GM21381 (cell line): ENCODE data around the gene CYP26A1.
A peak's percentile ranks its signal among the peaks of the same experiment; 100 is the strongest.
"Not testable (repeated sequence)": the region's sequence is repeated elsewhere in the genome, so short reads cannot be mapped to it uniquely, and the experiment has no call there.

Experiments
- ATAC-seq: cut with Tn5 transposase; IDR thresholded peaks from one replicate; pipeline ENCODE4 v1.9.1; 2021; ENCODE audit warnings: mild to moderate bottlenecking, moderate library complexity; ENCODE audit not compliant: unreplicated experiment

CYP26A1 gene

GRCh38 chr10:93077860-93078337 is 4.2 kb downstream of the CYP26A1 start:
- ATAC-seq = no peak

DNA sequence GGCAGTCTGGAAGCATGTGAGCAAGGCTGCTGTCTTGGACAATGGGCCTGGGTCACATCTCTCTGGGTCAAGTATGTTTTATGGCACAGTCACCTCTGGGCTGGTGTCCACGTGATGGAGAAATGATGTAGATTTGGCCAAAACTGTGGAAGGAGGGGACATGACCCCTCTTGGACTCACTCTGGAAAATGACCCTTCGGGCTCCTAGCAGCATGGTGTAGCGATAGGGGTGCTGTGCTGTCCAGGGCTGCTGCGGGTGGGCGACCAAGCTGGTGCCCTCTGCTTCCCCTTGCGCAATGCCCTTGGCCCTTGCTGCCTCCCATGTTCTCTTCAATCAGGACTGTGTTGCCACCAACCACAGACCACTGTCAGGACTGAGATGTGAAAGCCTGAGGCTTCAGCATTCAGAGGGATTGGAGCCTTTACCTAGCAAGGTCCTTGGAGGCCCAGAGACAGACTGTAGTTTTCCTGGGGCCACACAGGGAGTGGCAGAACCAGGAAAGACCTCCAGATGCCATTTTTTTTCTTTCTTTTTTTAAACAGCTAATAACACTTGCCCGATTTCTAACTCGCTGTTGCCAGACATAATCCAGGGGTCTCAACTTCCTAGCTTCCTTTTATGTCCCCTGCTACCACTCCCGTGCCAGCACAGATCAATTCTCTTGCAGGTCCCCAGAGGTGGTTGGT is 6.1 kb downstream of the CYP26A1 start:
- ATAC-seq = no peak

- no peak for ATAC-seq
These were observed 6.8 kb downstream of the CYP26A1 start for GRCh38 chr10:93080350-93081046.

DNA sequence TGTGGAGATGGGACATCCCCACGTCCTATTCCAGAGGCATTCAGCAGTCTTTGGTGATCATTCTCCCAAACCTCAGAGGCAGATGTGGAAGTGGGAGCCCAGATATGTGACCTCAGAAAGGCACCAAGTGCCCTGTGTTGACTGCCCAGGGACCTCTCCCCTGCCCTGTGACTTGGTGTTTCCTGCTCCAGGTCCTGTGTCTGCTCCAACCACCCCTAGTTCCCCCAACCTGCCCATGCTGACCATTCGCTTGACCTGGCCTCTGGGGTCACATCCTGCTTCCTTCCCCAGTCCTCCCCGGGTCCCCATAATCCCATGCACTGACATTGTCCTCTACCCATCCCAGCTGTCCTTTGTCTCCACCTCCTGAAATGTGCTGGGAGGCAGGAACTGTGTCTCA is 7.6 kb downstream of the CYP26A1 start:
- ATAC-seq = no peak

DNA sequence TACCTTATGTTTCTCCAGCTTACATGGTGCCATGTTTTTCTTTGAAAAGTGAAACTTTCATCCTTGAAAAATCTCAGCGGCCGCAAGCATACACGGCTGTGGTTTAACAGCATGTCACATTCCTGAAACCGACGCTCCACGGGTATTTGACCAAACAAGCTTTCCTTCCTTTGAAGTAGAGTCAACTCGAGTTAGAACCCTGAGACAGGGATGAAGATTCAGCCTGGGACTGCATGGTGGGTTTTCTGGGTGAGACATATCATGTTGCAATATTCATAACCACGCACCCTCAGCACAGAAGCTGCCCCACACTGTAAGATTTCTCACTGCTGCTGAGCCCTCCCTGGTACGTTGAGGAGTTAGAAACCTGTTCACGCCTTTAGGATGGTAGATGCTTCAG is 8.1 kb downstream of the CYP26A1 start:
- no peak for ATAC-seq

DNA sequence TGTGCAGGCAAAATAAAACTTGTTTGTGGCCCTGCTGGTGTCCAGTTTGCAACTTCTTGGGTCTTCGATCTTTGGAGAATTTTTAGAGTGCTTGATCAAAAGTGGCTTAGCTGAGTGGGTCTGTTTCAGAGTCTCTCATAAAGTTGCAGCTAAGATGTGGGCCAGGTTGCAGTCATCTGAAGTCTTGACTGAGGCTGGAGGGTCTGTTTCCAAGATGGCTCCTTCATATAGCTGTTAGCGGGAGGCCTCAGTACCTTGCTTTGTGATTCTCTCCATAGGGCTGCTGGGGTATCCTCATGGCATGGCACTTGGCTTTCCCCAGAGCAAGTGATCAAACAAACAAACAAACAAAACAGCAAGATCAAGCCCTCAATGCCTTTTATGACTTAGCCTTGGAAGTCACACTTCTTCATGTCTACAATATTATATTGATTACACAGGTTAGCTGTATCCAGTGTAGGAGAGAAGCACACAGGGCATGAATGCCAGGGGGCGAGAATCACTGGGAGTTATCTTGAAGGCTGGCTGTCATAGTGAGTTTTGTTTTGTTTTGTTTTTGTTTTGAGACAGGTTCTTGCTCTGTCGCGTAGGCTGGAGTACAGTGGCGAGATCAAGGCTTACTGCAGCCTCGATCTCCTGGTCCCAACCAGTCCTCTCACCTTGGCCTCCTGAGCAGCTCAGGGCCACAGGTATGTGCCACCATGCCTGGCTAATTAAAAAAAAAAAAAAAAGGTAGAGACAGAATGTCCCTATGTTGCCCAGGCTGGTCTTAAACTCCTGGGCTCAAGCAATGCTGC is 10.2 kb downstream of the CYP26A1 start:
- ATAC-seq = no peak

- no peak for ATAC-seq
These were observed 11.7 kb downstream of the CYP26A1 start for GRCh38 chr10:93085272-93085859.

- ATAC-seq = no peak
These were observed 12.6 kb downstream of the CYP26A1 start for GRCh38 chr10:93086289-93086688.

DNA sequence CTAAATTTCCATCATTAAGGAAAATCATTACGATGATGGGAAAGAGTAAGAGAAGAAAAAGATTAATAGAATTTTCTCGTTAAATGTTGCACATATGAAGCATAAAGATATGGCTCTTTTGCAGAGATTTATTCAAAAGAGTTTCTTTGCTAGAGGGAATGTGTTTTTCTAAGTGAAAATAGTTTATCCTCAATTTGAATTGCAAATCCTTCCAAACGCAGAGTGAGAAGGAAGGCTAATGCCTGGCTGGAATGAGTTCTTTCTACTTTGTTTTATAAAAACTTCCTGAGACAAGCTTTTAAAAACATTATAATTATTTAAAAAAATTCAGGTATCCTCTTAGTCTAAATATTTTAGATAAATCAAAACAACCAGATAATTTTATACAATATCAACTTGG is 14.2 kb downstream of the CYP26A1 start:
- no peak for ATAC-seq

DNA sequence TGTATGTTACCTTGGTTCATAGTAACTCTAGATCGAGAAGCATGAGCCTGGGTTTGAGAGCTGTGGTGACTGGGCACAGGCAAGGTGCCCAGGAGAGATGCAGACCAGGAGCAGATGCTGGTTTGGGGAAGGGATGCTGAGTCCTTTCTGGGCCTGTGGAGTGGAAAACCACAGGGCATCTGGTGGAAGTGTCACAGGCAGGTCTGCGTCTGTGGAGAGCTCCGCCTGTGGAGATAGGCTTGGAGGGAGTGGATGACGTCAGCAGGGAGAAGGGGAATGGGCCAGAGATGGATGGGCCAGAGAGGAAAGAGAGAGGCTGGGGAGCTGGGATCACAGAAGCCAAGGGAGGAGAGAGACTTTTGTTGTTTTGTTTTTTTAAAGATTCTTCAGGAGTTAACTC is 14.8 kb downstream of the CYP26A1 start:
- ATAC-seq = no peak

DNA sequence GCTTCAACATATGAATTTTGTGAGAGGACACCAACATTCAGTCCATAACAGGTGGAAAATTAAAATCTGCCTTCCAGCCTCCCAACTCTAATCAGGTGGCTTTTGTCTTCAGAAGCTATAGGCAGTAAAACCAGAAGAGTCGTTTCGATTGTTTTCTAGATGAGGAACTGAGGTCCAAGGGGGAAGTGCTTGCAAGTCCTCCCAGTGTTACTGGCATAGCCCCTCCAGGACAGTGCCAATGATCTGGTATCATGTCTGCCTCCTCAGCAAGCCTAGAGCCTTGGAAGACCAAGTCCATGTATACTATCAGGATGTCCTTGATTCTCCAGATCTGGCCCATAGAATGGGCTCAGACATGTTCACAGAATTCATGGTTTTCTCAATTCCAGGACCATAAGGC is 16.9 kb downstream of the CYP26A1 start:
- no peak for ATAC-seq

DNA sequence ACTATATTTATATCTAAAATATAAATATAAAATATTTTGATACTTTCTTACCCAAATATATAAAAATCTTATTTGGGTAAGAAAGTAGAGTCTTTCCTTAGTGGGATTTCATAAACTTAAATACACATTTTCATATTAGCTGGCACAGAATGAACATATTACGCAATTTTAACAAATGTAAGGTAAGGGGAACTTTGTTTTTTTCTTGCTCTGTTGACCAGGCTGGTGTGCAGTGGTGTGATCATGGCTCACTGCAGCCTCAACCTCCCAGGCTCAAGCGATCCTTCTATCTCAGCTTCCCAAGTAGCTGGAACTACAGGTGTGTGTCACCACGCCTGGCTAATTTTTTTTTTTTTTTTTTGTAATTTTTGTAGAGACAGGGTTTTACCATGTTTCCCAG is 18.3 kb downstream of the CYP26A1 start:
- no peak for ATAC-seq

- ATAC-seq = no peak
These were observed 21.5 kb downstream of the CYP26A1 start for GRCh38 chr10:93095225-93095624.

DNA sequence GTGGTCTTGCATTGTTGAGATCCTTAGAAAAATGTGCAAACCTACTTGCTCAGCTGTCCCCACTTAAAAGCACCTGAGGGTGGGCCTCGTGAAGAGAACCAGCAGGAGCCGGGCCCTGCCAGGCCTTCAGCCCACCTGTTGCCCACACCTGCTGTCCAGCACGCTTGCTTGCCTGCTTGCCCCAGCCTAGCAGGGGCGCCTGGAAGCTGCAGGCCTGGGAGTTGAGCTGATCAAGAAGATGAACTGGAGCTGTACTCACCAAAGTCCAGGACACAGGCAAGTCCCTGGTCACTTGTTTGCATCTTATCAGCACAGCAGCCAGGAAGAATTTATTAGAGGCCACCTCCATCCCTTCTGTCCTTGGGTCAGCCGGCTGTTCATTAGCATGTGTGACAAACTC is 23.2 kb downstream of the CYP26A1 start:
- ATAC-seq = no peak

DNA sequence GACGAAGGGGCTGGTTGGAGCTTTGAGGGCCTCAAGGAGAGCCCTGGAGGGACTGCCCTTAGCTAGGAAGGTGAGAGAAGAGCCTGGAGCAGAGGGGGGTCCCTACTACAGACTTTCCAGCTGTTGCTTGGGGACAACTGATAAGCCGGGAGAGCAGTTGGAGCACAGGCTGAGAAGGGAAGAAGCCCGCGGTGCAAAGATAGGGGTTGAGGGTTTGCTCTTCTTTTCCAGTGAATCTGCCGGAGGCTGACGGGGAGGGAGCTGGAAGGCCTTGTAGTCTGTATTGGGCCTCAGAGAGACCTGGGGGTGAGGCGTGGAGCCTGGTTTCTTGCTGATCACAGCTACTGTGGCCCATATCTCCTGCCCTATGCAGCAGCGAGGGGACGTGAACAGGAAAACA is 23.7 kb downstream of the CYP26A1 start:
- no peak for ATAC-seq

GRCh38 chr10:93098816-93099215 is 25.1 kb downstream of the CYP26A1 start:
- no peak for ATAC-seq

DNA sequence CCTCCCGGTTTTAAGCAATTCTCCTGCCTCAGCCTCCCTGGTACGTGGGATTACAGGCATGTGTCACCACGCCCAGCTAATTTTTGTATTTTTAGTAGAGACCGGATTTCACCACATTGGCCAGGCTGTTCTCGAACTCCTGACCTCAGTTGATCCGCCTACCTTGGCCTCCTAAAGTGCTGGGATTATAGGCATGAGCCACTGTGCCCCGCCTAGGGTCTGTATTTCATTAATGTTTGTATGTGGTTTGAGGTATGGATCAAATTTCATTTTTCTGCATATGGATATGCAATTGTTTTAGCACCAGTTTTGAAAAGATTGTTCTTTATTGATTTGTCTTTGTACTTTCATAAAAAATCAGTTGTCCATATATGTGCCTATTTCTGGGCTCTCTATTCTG is 26.0 kb downstream of the CYP26A1 start:
- ATAC-seq = no peak

DNA sequence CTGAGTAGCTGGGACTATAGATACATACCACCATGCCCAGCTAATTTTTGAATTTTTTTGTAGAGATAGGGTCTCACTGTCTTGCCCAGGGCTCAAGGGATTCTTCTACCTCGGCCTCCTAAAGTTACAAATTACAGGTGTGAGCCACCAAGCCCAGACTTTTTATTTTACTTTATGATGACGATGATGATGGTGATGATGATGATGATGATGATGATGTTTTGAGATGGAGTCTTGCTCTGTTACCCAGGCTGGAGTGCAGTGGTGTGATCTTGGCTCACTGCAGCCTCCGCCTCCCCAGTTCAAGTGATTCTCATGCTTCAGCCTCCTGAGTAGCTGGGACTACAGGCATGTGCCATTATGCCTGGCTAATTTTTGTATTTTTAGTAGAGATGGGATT is 27.5 kb downstream of the CYP26A1 start:
- not testable (repeated sequence) for ATAC-seq

DNA sequence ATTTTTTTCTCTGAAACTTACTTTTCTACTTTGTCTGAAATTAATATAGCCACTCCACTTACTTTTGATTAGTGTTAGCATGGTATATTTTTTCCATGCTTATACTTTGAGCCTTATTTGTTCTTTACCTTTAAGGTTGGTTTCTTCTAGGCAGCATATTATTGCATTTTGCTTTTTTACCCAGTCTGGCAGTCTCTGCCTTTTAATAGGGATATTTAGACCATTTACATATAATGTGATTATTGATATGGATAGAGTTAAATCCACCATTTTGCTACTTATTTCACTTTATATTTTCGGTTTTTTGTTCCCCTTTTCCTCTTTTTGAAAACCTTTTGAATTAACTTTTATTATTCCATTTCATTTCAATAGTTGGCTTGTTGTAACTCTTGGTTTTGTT is 30.3 kb downstream of the CYP26A1 start:
- ATAC-seq = no peak

DNA sequence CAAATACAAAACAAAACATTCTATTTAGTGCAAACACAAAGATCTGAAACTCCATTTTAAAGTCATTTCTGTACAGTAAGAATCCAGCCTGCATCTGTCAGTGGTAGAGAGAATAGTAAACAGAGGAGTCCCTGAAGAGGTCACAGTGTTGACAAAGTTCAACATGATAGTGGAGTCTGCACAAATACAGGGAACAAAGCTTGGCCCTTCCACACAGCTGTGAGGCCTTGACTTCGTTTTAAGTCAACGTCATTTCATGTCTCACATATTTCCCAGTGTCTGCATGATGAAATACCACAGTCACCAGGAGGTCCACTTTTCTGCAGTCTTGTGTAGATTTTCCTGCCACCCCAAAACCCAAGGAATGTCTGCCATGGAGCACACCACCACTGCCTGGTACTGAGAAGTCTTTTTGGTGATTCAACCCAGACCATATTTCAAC is 33.0 kb downstream of the CYP26A1 start:
- ATAC-seq = no peak

DNA sequence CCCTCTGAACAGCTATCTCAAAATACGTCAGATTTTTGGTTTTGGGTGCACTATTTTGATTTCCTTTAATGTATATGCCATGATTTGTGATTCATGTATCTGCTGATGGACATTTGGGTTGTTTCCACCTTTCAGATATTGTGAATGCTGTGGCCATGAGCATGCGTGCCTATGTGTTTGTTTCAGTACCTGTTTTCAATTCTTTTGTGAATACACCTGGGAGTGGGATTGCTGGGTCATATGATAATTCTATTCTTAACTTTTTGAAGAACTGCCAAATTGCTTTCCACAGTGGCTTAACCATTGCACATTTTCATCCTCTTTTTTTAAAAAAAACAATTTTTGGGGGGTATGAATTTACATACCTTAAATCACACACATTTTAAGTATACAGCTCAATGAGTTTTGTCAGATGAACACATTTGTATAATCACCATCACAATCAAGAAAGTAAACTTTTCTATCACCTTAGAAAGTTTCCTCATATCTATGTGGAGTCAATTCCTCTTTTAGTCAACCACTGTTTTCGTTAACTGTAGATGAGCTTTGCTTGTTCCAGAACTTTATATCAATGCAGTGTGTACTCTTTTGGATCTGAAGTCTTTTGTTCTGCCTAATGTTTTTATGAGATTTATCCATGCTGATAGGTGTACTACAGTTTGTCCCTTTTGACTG is 36.9 kb downstream of the CYP26A1 start:
- peak; percentile 59 for ATAC-seq
